HUES6 (cell line): Measurements from ENCODE around the gene KIF6.

ENCODE experiments used
- H3K27ac ChIP-seq: 2 replicates; pipeline ENCODE4 v1.7.0; 2013; ENCODE audit warnings: low read depth, mild to moderate bottlenecking, low read length, inconsistent platforms
- H3K27me3 ChIP-seq: 2 replicates; pipeline ENCODE4 v1.6.1; 2013; ENCODE audit warnings: low read length; ENCODE audit not compliant: control insufficient read depth, insufficient read depth
- H3K36me3 ChIP-seq: 2 replicates; pipeline ENCODE4 v1.6.1; 2013; ENCODE audit warnings: low read length; ENCODE audit not compliant: control insufficient read depth, insufficient read depth
- H3K4me1 ChIP-seq: 2 replicates; pipeline ENCODE4 v1.6.1; 2013; ENCODE audit warnings: low read length; ENCODE audit not compliant: control insufficient read depth, insufficient read depth
- H3K4me3 ChIP-seq: 2 replicates; pipeline ENCODE4 v1.5.1; 2013; ENCODE audit warnings: low read depth, low read length
- H3K9ac ChIP-seq: one replicate; pipeline ENCODE4 v1.6.1; 2013; ENCODE audit warnings: mild to moderate bottlenecking, low read length
- H3K9me3 ChIP-seq: 2 replicates; pipeline ENCODE4 v1.6.1; 2013; ENCODE audit warnings: low read depth, low read length; ENCODE audit not compliant: control insufficient read depth, insufficient read depth

The KIF6 gene

GRCh38 chr6:39446909-39447308 is 278.3 kb downstream of the KIF6 start:
- no peak overlapping the region for H3K4me3 ChIP-seq
- no peak overlapping the region for H3K27ac ChIP-seq
- no peaks in the 10 kb centered on the region for H3K9me3 ChIP-seq
- H3K9ac ChIP-seq = no peak overlapping the region
- H3K4me1 ChIP-seq = peaks cover 2% of the 10 kb centered on the region; the same call in 1 of the 2 replicates
- H3K36me3 ChIP-seq = no peaks in the 10 kb centered on the region
- no peaks in the 10 kb centered on the region for H3K27me3 ChIP-seq

GRCh38 chr6:39445667-39446066 is 279.5 kb downstream of the KIF6 start:
- Histone ChIP-seq H3K9ac (no peak overlapping the region), H3K9me3 (no peaks in the 10 kb centered on the region), H3K27me3 (no peaks in the 10 kb centered on the region), H3K27ac (no peak overlapping the region), H3K4me1 (peaks cover 2% of the 10 kb centered on the region; the same call in 1 of the 2 replicates), H3K36me3 (no peaks in the 10 kb centered on the region), H3K4me3 (no peak overlapping the region)

- H3K4me3 ChIP-seq = no peak overlapping the region
- peaks cover 2% of the 10 kb centered on the region; the same call in 1 of the 2 replicates for H3K4me1 ChIP-seq
Measured at GRCh38 chr6:39444479-39445019, 280.7 kb downstream of the KIF6 start.

GRCh38 chr6:39441986-39442385 is 283.2 kb downstream of the KIF6 start:
- Histone ChIP-seq H3K27ac (no peak overlapping the region), H3K4me1 (peaks cover 2% of the 10 kb centered on the region; the same call in 1 of the 2 replicates)

More at GRCh38 chr6:39444479-39445019, 280.7 kb downstream of the KIF6 start:
- Histone ChIP-seq H3K27me3 (no peaks in the 10 kb centered on the region), H3K9ac (no peak overlapping the region), H3K36me3 (no peaks in the 10 kb centered on the region), H3K27ac (no peak overlapping the region), H3K9me3 (no peaks in the 10 kb centered on the region)

GRCh38 chr6:39441301-39441700 is 283.9 kb downstream of the KIF6 start:
- Histone ChIP-seq H3K9me3 (no peaks in the 10 kb centered on the region), H3K27me3 (no peaks in the 10 kb centered on the region)

More at GRCh38 chr6:39441986-39442385, 283.2 kb downstream of the KIF6 start:
- Histone ChIP-seq H3K36me3 (no peaks in the 10 kb centered on the region), H3K4me3 (no peak overlapping the region), H3K27me3 (no peaks in the 10 kb centered on the region), H3K9me3 (no peaks in the 10 kb centered on the region), H3K9ac (no peak overlapping the region)

GRCh38 chr6:39440039-39440426 is 285.2 kb downstream of the KIF6 start:
- Histone ChIP-seq H3K4me3 (no peak overlapping the region), H3K9ac (no peak overlapping the region), H3K36me3 (no peaks in the 10 kb centered on the region), H3K9me3 (no peaks in the 10 kb centered on the region), H3K27ac (no peak overlapping the region), H3K27me3 (no peaks in the 10 kb centered on the region), H3K4me1 (peaks cover 2% of the 10 kb centered on the region; the same call in 1 of the 2 replicates)

More at GRCh38 chr6:39441301-39441700, 283.9 kb downstream of the KIF6 start:
- H3K4me3 ChIP-seq = no peak overlapping the region
- no peak overlapping the region for H3K9ac ChIP-seq
- H3K4me1 ChIP-seq = peaks cover 2% of the 10 kb centered on the region; the same call in 1 of the 2 replicates
- H3K27ac ChIP-seq = no peak overlapping the region
- no peaks in the 10 kb centered on the region for H3K36me3 ChIP-seq

GRCh38 chr6:39439342-39440038 is 285.7 kb downstream of the KIF6 start:
- no peaks in the 10 kb centered on the region for H3K27me3 ChIP-seq
- no peak overlapping the region for H3K27ac ChIP-seq
- no peaks in the 10 kb centered on the region for H3K4me1 ChIP-seq
- no peaks in the 10 kb centered on the region for H3K36me3 ChIP-seq
- H3K4me3 ChIP-seq = no peak overlapping the region
- no peaks in the 10 kb centered on the region for H3K9me3 ChIP-seq
- H3K9ac ChIP-seq = no peak overlapping the region

- Histone ChIP-seq H3K27me3 (no peaks in the 10 kb centered on the region), H3K27ac (no peak overlapping the region), H3K9me3 (no peaks in the 10 kb centered on the region), H3K9ac (no peak overlapping the region), H3K36me3 (no peaks in the 10 kb centered on the region), H3K4me3 (no peak overlapping the region), H3K4me1 (peaks cover 12% of the 10 kb centered on the region)
Measured at GRCh38 chr6:39433630-39434029, 291.6 kb downstream of the KIF6 start.

- no peaks in the 10 kb centered on the region for H3K36me3 ChIP-seq
- peaks cover 12% of the 10 kb centered on the region for H3K4me1 ChIP-seq
- no peak overlapping the region for H3K9ac ChIP-seq
- H3K27me3 ChIP-seq = no peaks in the 10 kb centered on the region
- no peak overlapping the region for H3K4me3 ChIP-seq
- H3K27ac ChIP-seq = no peak overlapping the region
- H3K9me3 ChIP-seq = no peaks in the 10 kb centered on the region
Measured at GRCh38 chr6:39432330-39433025, 292.7 kb downstream of the KIF6 start.

GRCh38 chr6:39430871-39431523 is 294.2 kb downstream of the KIF6 start:
- Histone ChIP-seq H3K27ac (no peak overlapping the region), H3K9me3 (no peaks in the 10 kb centered on the region), H3K4me3 (no peak overlapping the region), H3K36me3 (no peaks in the 10 kb centered on the region), H3K27me3 (no peaks in the 10 kb centered on the region), H3K9ac (no peak overlapping the region), H3K4me1 (peaks cover 14% of the 10 kb centered on the region)
